ENCODE data around the gene NOSIP.
A peak's percentile ranks its signal among the peaks of the same experiment; 100 is the strongest.

NOSIP gene

GRCh38 chr19:49507803-49508494 lies 72.4 kb downstream of the NOSIP start:
- no peak for DNase-seq (ENCODE audit: low spot score)

DNA sequence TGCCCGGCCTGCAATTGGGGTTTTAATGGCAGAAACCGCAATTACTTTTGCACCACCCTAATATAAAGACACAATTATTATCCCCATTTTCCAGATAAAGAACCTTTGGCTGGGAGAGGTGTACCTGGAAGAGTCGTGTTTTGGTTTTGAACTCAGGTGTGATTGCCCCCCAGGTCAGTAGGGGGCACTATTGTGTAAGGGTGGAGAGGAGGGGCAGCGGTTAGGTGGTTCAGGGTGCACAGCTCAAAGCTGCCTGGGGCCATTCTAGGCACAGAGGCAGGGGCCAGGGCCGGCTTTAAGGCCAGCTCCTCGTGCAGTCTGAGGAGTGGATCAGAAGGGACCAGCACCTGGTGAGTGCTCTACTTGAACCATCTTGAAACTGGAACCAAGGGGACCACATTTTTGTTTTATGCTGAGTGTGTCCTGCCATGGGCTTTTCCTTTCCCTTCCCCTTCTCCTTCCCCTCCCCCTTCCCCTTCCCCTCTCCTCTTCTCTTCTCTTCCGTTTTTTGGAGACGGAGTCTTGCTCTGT lies 73.7 kb downstream of the NOSIP start:
- peak; percentile 59 for DNase-seq (ENCODE audit: low spot score)

Measured in COLO829 (cell line).